Heart left ventricle (tissue), 16 donors: ENCODE data around the gene ABHD1. TPM values are rescaled to one million over a fixed set of nuclear protein-coding genes. Genes with fewer than 3 reads are reported as not detected.

ENCODE experiments used
- ATAC-seq, 4 donors: fragments of 200-7000 bp; cut with Tn5 transposase; one replicate each; pipeline ENCODE4 v1.9.1; 2020 to 2022; ENCODE audit warnings: moderate library complexity in 4 of 4, mild to moderate bottlenecking in 3 of 4, moderate number of reproducible peaks in 1 of 4
- DNase-seq, 5 donors: peaks; one replicate each; pipeline ENCODE4 v3.0.0-alpha.2; 2020
- H3K27ac ChIP-seq, 12 donors: fragments of 200-600 bp; sonication (generic) in 4 of 12; one replicate each; pipeline versions ENCODE4 v1.5.0 to v1.8.0; 2016 to 2022; ENCODE audit warnings: mild to moderate bottlenecking in 2 of 12
- H3K27me3 ChIP-seq, 9 donors: fragments of 200-600 bp; sonication (generic) in 2 of 9; one replicate each; pipeline versions ENCODE4 v1.5.1 to v1.8.0; 2016 to 2022; ENCODE audit warnings: mild to moderate bottlenecking in 3 of 9
- H3K36me3 ChIP-seq, 9 donors: fragments of 200-600 bp; sonication (generic) in 2 of 9; one replicate each; pipeline versions ENCODE4 v1.5.0 to v1.8.0; 2018 to 2022; ENCODE audit warnings: mild to moderate bottlenecking in 2 of 9
- H3K4me1 ChIP-seq, 12 donors: fragments of 200-600 bp; sonication (generic) in 4 of 12; one replicate each; pipeline versions ENCODE4 v1.5.0 to v1.8.0; 2016 to 2022; ENCODE audit warnings: mild to moderate bottlenecking in 3 of 12
- H3K4me3 ChIP-seq, 12 donors: fragments of 200-600 bp; sonication (generic) in 4 of 12; one replicate each; pipeline versions ENCODE4 v1.5.0 to v1.8.0; 2017 to 2022; ENCODE audit warnings: mild to moderate bottlenecking in 9 of 12, moderate library complexity in 4 of 12
- H3K9me3 ChIP-seq, 12 donors: fragments of 200-600 bp; sonication (generic) in 4 of 12; one replicate each; pipeline versions ENCODE4 v1.5.0 to v1.8.0; 2016 to 2022; ENCODE audit warnings: mild to moderate bottlenecking in 1 of 12
- POLR2A ChIP-seq, 2 donors: fragments of 450-650 bp; IDR thresholded peaks; one replicate each; pipeline ENCODE4 v1.6.1; 2017; ENCODE audit warnings: antibody characterized with exemption in 2 of 2, mild to moderate bottlenecking in 2 of 2, moderate library complexity in 2 of 2
- WGBS, 4 donors: extraction: QIAGEN DNeasy Blood & Tissue Kit in 2 of 4; methylation state at CpG; one replicate each; pipeline versions ENCODE4 v1.1.5 to v1.1.7; 2013 to 2018; 5-methylcytosine and 5-hydroxymethylcytosine counted together
- intact Hi-C, 10 donors: fragments of 100-400 bp; cut with DNase I; formaldehyde crosslinking; loops; one replicate each; pipeline versions ENCODE4 v1.11.1 to v1.14.2; 2022
- polyA plus RNA-seq, 2 donors: library from polyadenylated mRNA; stranded (reverse); fragments of 200-250 nt; gene quantifications; one replicate each; pipeline ENCODE4 v1.2.3, GENCODE V29; 2013
- total RNA-seq, 9 donors: library from RNA; depleted of rRNA in 2 of 9; stranded (reverse); fragments of >200 nt in 2 of 9; fragmentation: NEBNext Ultra II Directional in 3 of 9; extraction: Animal tissue kit (Norgen Biotek cat#: 25700) in 3 of 9; gene quantifications; one replicate each; pipeline versions ENCODE4 v1.1.0 to v1.2.4, GENCODE V29; 2016 to 2023
- TF ChIP-seq, protein P1 (sequence below), 12 donors: fragments of 200-600 bp; sonication (generic) in 4 of 12; IDR thresholded peaks; one replicate each; pipeline versions ENCODE4 v1.5.0 to v1.8.0; 2018 to 2022; ENCODE audit warnings: antibody characterized with exemption in 12 of 12, mild to moderate bottlenecking in 5 of 12
- donor health status: ischemic (EF 13 %, LVEDD 7.1; RV severe dilation, severe dysfunction).
- donor health status: healthy with polysubstance abuse.
- donor health status: DM: no; HTN: yes; CAD: no.
- donor health status: DM: no; HTN: no; CAD: no.
- donor health status: ischemic (EF 25% LVEDD 6.9; RV normal size, moderate dysfunction).
- donor health status: ischemic (EF 25% LVEDD 5.7; RV mildly dilated, moderate dysfunction).
- donor health status: healthy.
- donor health status: DM: yes; HTN: yes; CAD: no.
- donor health status: ischemic (EF 35%, LVEDD 5.7; RV mildly dilated, moderate dysfunction).
- donor health status: nonischemic (EF 11% LVEDD 7.7; RV severe dilation, severe dysfunction).
- donor health status: DM: yes; HTN: yes; CAD: no.
- donor health status: PGD.
- donor health status: ischemic (EF 29% LVEDD 5.4; RV normal size, mild dysfunction).
- donor health status: nonischemic (EF 23%, LVEDD 6.1; RV moderate dilation, normal function).

Gene ABHD1
- total and polyA plus RNA-seq, 11 donors = 0.47 to 6.2 (median 2.0) TPM; not detected in 1

DNA sequence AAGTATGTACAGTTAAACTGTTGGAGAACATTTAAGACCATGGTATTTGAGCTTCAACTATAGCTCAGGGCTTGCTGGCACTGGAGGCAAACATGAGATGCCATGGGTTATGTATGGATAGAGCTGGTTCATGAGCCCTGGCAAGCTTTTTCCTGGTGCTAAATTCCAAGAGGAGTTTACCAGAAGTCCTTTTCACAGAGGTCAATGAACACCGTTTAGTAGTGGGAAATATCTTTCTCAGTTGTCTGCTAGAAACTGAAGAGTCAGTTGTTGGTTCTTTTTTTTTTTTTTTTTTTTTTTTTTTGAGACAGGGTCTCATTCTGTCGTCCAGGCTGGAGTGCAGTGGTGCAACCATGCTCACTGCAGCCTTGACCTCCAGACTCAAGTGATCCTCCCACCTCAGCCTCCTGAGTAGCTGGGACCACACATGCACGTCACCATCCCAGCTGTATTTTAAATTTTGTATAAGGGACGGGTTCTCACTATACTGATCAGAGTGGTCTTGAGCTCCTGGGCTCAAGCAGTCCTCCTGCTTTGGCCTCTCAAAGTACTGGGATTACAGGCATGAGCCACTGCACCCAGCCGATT is 35.7 kb upstream of the ABHD1 start:
- 83 to 91% (median 84%) methylated on average over 5 of the region's 5 CpGs for WGBS, 4 donors

DNA sequence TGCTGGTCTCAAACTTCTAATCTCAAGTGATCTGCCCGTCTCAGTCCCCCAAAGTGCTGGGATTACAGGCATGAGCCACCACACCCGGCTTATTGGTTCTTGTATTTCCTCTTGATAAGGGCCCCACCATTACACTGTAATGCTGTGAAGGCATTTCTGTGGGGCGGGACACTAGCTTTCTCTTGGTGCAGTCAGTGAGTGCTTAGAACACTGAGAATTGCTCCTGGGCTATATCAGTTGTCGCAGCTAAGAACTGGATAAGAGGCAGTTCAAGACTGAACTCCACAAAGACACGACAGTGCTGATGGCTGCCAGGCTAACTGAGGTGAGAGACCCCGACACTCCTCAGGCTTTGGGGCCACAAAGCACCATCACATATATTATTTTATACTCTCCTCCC is 35.0 kb upstream of the ABHD1 start:
- intact Hi-C loops = loop anchor here in 7 of 10 donors (5.0 to 10.0 kb wide), 4 partner anchors 36 to 126 kb away; partner anchors contain the start of genes TMEM214 (in 5 of the 7) and AGBL5 (in 1 of the 7)
- ATAC-seq (no peak), DNase-seq (no peak)
- 85 to 91% (median 87%) methylated on average over 5 to 6 of the region's 6 CpGs for WGBS, 4 donors
- no peak overlapping the region for H3K27ac ChIP-seq
- no peaks in the 10 kb centered on the region for H3K27me3 ChIP-seq
- H3K4me3 ChIP-seq = no peak overlapping the region
- TF ChIP-seq, protein P1, sequence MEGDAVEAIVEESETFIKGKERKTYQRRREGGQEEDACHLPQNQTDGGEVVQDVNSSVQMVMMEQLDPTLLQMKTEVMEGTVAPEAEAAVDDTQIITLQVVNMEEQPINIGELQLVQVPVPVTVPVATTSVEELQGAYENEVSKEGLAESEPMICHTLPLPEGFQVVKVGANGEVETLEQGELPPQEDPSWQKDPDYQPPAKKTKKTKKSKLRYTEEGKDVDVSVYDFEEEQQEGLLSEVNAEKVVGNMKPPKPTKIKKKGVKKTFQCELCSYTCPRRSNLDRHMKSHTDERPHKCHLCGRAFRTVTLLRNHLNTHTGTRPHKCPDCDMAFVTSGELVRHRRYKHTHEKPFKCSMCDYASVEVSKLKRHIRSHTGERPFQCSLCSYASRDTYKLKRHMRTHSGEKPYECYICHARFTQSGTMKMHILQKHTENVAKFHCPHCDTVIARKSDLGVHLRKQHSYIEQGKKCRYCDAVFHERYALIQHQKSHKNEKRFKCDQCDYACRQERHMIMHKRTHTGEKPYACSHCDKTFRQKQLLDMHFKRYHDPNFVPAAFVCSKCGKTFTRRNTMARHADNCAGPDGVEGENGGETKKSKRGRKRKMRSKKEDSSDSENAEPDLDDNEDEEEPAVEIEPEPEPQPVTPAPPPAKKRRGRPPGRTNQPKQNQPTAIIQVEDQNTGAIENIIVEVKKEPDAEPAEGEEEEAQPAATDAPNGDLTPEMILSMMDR (IDR thresholded peaks at IDR 0.05) = no peak
- TF ChIP-seq POLR2A (IDR thresholded peaks at IDR 0.05) = no peak
- no peaks in the 10 kb centered on the region for H3K9me3 ChIP-seq
- H3K4me1 ChIP-seq = peaks cover 4 to 29% (median 16%) of the 10 kb centered on the region in 12 donors
- H3K36me3 ChIP-seq = no peaks in the 10 kb centered on the region

More for the DNA sequence above, 35.7 kb upstream of the ABHD1 start:
- intact Hi-C loops = loop anchor here in 8 of 10 donors (2.0 to 10.0 kb wide), 6 partner anchors 36 to 127 kb away; partner anchors contain the start of genes TMEM214 (in 5 of the 8) and AGBL5 (in 3 of the 8)
- ATAC-seq (no peak), DNase-seq (no peak)
- peak overlapping the region in 1 of 12 donors; percentile 77 for H3K4me3 ChIP-seq
- H3K9me3 ChIP-seq = no peaks in the 10 kb centered on the region
- no peak overlapping the region for H3K27ac ChIP-seq
- H3K4me1 ChIP-seq = peaks cover 4 to 32% (median 16%) of the 10 kb centered on the region in 12 donors
- H3K27me3 ChIP-seq = no peaks in the 10 kb centered on the region
- TF ChIP-seq, protein P1 (IDR thresholded peaks at IDR 0.05) = no peak
- no peak for TF ChIP-seq POLR2A (IDR thresholded peaks at IDR 0.05)
- H3K36me3 ChIP-seq = no peaks in the 10 kb centered on the region

DNA sequence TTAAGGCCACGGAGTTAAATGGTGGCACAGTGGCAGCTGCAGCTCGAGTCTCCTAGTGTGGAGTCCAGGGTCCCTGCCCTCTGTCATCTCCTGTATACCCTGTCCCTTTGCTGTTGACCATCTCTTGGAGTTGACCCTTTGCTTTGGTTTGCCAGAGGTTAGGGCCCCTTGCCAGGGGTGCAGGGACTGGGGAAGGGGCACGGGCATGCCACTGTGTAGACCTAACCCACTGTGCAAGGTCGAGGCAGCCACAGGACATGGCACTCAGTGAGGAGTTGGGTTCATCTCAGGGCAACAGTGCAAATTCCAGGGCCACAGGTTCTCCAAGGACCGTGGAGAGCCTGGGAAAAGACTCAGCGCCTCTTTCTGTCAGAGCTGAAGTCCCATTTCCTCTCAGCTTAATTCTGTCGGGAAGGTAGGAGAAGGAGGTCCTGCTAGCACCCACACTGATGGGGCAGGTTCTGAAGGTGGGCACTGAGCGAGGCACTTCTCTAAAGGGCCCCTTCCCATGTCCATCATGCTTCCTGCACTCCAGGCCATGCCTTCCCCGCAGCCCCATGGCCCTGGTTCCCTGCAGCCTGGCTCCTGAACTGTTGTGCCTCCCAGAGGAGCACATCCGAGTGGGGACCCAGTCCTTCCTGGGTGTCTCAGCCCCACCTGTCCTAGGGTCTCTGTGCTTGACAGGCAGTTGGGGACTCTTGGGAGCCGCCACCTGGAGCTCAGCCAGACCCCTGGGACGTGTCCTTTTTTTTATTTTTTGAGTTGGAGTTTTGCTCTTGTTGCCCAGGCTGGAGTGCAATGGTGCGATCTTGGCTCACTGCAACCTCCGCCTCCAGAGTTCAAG is 34.3 kb upstream of the ABHD1 start:
- DNase-seq = peak in 2 of 5 donors; percentile 7 to 44
- intact Hi-C loops = loop anchor here in 7 of 10 donors (5.0 to 10.0 kb wide), 4 partner anchors 37 to 127 kb away; partner anchors contain the start of genes TMEM214 (in 5 of the 7) and AGBL5 (in 1 of the 7)
- WGBS, 4 donors = 86 to 92% (median 90%) methylated on average over 11 to 14 of the region's 14 CpGs
- Histone ChIP-seq H3K36me3 (no peaks in the 10 kb centered on the region), H3K4me1 (peaks cover 4 to 25% (median 16%) of the 10 kb centered on the region in 12 donors), H3K9me3 (no peaks in the 10 kb centered on the region), H3K27ac (no peak overlapping the region), H3K4me3 (no peak overlapping the region), H3K27me3 (no peaks in the 10 kb centered on the region)
- no peak for ATAC-seq
- TF ChIP-seq, protein P1 (IDR thresholded peaks at IDR 0.05) = no peak
- TF ChIP-seq POLR2A (IDR thresholded peaks at IDR 0.05) = no peak
